ENCODE measurements around the gene KANSL2. TPM values are rescaled to one million over a fixed set of nuclear protein-coding genes. Genes with fewer than 3 reads are reported as not detected.

The KANSL2 gene
- total and polyA plus RNA-seq, 2 of the 13 experiments (the other 11 are each of a cell fraction or from before 2014, with no cell fraction given) = 24.1 to 41.3 TPM

- TF ChIP-seq ZFP90 (CRISPR knock-in tag; IDR thresholded peaks at IDR 0.05; ENCODE audit: borderline replicate concordance) (peak; percentile 43; the same call in 1 of the 2 replicates), GLI4 (CRISPR knock-in tag; IDR thresholded peaks at IDR 0.05; ENCODE audit: borderline replicate concordance) (peak; percentile 16; the same call in 1 of the 2 replicates), SAP130 (CRISPR knock-in tag; IDR thresholded peaks at IDR 0.05; ENCODE audit: low read depth) (peak; percentile 94), ZNF766 (CRISPR knock-in tag; IDR thresholded peaks at IDR 0.05; ENCODE audit: borderline replicate concordance) (0 out of 2 replicates have a peak, but pooled peaks have one; percentile 48), SP2 (CRISPR knock-in tag; IDR thresholded peaks at IDR 0.05) (peak; percentile 69), NFYB (CRISPR knock-in tag; IDR thresholded peaks at IDR 0.05) (peak; percentile 74), ATF3 (CRISPR knock-in tag; IDR thresholded peaks at IDR 0.05) (no peak), ZNF781 (CRISPR knock-in tag; IDR thresholded peaks at IDR 0.05; ENCODE audit: borderline replicate concordance, not compliant biosample characterization) (peak; percentile 85), ARID5B (CRISPR knock-in tag; IDR thresholded peaks at IDR 0.05) (peak; percentile 63; the same call in 1 of the 2 replicates), MLX (CRISPR knock-in tag; IDR thresholded peaks at IDR 0.05) (peak; percentile 63), ZMAT3 (CRISPR knock-in tag; conservative IDR thresholded peaks at IDR 0.05) (0 out of 2 replicates have a peak, but pooled peaks have one; percentile 26), MBD4 (IDR thresholded peaks at IDR 0.05; ENCODE audit: borderline replicate concordance, low read length) (no peak), HIC2 (CRISPR knock-in tag; IDR thresholded peaks at IDR 0.05; ENCODE audit: low read depth) (peak; percentile 50; the same call in 1 of the 2 replicates), CREM (IDR thresholded peaks at IDR 0.05) (peak; percentile 98), CREM (CRISPR knock-in tag; IDR thresholded peaks at IDR 0.05) (peak; percentile 81), HMGA1 (CRISPR knock-in tag; conservative IDR thresholded peaks at IDR 0.05) (no peak), NR2F2 (IDR thresholded peaks at IDR 0.05; ENCODE audit: borderline replicate concordance, low read depth) (peak; percentile 21; the same call in 1 of the 2 replicates), HNF4G (IDR thresholded peaks at IDR 0.05; ENCODE audit: borderline replicate concordance, low read depth, low read length) (0 out of 2 replicates have a peak, but pooled peaks have one; percentile 6), HNF4G (CRISPR knock-in tag; IDR thresholded peaks at IDR 0.05; ENCODE audit: borderline replicate concordance, low read depth) (peak; percentile 6; the same call in 1 of the 2 replicates), RAD21 (CRISPR knock-in tag; IDR thresholded peaks at IDR 0.05) (no peak; the same call in none of the 2 replicates), ZNF550 (CRISPR knock-in tag; IDR thresholded peaks at IDR 0.05; ENCODE audit: borderline replicate concordance) (no peak), TGIF2 (CRISPR knock-in tag; IDR thresholded peaks at IDR 0.05) (peak; percentile 83)
Observed at GRCh38 chr12:48716493-48717251, 34.6 kb upstream of the KANSL2 start, which contains the start of gene CCNT1 (continued).
